ENCODE results near the gene STIMATE. TPM values are rescaled to one million over a fixed set of nuclear protein-coding genes. Genes with fewer than 3 reads are reported as not detected.

STIMATE gene
- total RNA-seq, 1 donor from 2014 or later, result 10.2 TPM

DNA sequence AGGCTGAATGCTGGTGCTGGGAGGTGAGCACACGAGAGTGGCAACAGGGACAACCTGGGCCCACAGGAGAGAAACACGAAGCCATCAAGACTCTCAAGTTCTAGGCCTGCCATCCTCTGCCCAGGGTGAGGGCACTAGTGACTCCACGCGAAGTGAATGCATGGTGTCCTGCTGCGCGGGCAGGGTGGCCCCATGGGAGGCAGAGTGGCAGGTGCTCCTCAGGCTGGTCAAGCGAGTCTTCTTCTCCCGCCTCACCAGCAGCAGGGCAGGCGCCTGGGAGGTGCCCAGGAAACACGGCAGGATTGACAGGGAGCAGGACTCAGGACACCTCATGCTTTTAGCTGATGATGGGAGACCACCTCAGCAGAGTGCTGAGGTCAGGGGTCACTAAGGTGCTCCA is 26.9 kb downstream of the STIMATE start:
- Histone ChIP-seq H3K27me3 (no peaks in the 10 kb centered on the region), H3K9me3 (ENCODE audit: low read depth) (no peaks in the 10 kb centered on the region), H3K36me3 (no peaks in the 10 kb centered on the region), H4K20me1 (ENCODE audit: low read depth) (no peaks in the 10 kb centered on the region), H3K4me1 (peaks cover 6% of the 10 kb centered on the region), H3K27ac (no peak overlapping the region), H3K79me2 (ENCODE audit: low read depth) (peaks cover 4% of the 10 kb centered on the region), H3K4me3 (no peak overlapping the region), H2AFZ (replicated peaks) (no peak overlapping the region), H3F3A (ENCODE audit: low read depth) (no peaks in the 10 kb centered on the region), H3K9ac (no peak overlapping the region), H3K4me2 (no peak overlapping the region)
- Mint-ChIP-seq H3K4me3 (no peak overlapping the region), H3K27me3 (ENCODE audit: insufficient read depth, low read depth) (peaks cover 4% of the 10 kb centered on the region), H3K4me1 (peaks cover 4% of the 10 kb centered on the region), H3K36me3 (peaks cover 2% of the 10 kb centered on the region), H3K27ac (no peak overlapping the region), H3K9me3 (peaks cover 5% of the 10 kb centered on the region)
- no peak for DNase-seq (ENCODE audit: low spot score)
- TF ChIP-seq EZH2 (IDR thresholded peaks at IDR 0.05) (no peak), EZH2phosphoT487 (IDR thresholded peaks at IDR 0.05) (no peak), CTCF (IDR thresholded peaks at IDR 0.05) (no peak)

DNA sequence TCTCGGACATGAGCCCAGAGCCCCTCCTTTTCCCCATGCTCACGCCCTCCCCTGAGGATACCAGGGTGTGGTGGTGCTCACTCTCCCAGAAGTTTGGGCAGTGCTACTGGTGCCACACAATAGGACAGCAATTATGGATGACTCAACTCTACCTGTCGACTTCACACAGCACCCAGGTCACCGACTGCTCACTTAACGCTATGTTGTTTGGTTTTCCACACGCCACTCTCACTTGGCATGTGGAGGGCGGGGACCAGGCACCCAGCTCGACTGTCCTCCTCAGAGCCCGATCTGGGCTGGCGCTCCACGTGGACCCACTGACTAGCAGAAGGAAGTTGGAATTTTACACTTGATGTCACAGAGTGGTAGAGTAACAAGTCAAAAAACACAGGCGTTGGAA is 30.9 kb downstream of the STIMATE start:
- Histone ChIP-seq H3K79me2 (ENCODE audit: low read depth) (no peaks in the 10 kb centered on the region), H3K36me3 (no peaks in the 10 kb centered on the region), H3K4me1 (no peaks in the 10 kb centered on the region), H3K4me2 (no peak overlapping the region), H3K9ac (no peak overlapping the region), H3F3A (ENCODE audit: low read depth) (no peaks in the 10 kb centered on the region), H3K27me3 (no peaks in the 10 kb centered on the region), H4K20me1 (ENCODE audit: low read depth) (no peaks in the 10 kb centered on the region), H3K9me3 (ENCODE audit: low read depth) (no peaks in the 10 kb centered on the region), H3K4me3 (no peak overlapping the region), H2AFZ (replicated peaks) (no peak overlapping the region), H3K27ac (no peak overlapping the region)
- peaks cover 14% of the 10 kb centered on the region for H3K9me3 Mint-ChIP-seq
- peaks cover 2% of the 10 kb centered on the region for H3K27me3 Mint-ChIP-seq (ENCODE audit: insufficient read depth, low read depth)
- peaks cover 15% of the 10 kb centered on the region for H3K36me3 Mint-ChIP-seq
- H3K4me3 Mint-ChIP-seq, result no peak overlapping the region
- H3K4me1 Mint-ChIP-seq, result no peaks in the 10 kb centered on the region
- no peak for DNase-seq (ENCODE audit: low spot score)
- H3K27ac Mint-ChIP-seq, result no peak overlapping the region
- no peak for TF ChIP-seq EZH2phosphoT487 (IDR thresholded peaks at IDR 0.05)
- TF ChIP-seq EZH2 (IDR thresholded peaks at IDR 0.05), result no peak
- TF ChIP-seq CTCF (IDR thresholded peaks at IDR 0.05), result no peak

DNA sequence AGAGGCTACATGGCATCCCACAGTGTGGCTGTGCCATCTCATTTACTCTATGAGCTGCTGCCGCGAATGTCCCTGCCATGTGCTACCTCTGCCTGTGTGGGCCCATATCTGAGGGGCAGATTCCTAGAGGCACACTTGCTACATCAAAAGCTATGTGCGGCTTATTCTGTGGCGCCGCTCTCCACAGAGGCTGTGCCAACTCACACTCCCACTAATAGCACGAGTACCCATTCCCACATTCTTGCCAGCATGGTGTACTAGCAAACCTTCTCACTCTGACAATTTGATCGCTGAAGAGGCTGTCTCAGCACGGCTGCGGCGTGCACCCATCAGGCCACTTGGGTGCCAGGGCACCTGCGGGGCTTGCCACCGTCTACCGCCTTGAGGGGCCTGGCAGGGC is 31.4 kb downstream of the STIMATE start:
- H3K4me1 ChIP-seq, result no peaks in the 10 kb centered on the region
- H3K79me2 ChIP-seq (ENCODE audit: low read depth), result no peaks in the 10 kb centered on the region
- no peak overlapping the region for H3K27ac Mint-ChIP-seq
- no peaks in the 10 kb centered on the region for H3K36me3 ChIP-seq
- H3K36me3 Mint-ChIP-seq, result peaks cover 15% of the 10 kb centered on the region
- peaks cover 2% of the 10 kb centered on the region for H3K27me3 Mint-ChIP-seq (ENCODE audit: insufficient read depth, low read depth)
- no peak overlapping the region for H3K4me3 Mint-ChIP-seq
- H2AFZ ChIP-seq (replicated peaks), result no peak overlapping the region
- no peak overlapping the region for H3K4me3 ChIP-seq
- H3K9me3 ChIP-seq (ENCODE audit: low read depth), result no peaks in the 10 kb centered on the region
- peaks cover 14% of the 10 kb centered on the region for H3K9me3 Mint-ChIP-seq
- H3K4me1 Mint-ChIP-seq, result no peaks in the 10 kb centered on the region
- H3K9ac ChIP-seq, result no peak overlapping the region
- no peaks in the 10 kb centered on the region for H3F3A ChIP-seq (ENCODE audit: low read depth)
- DNase-seq (ENCODE audit: low spot score), result no peak
- H3K27ac ChIP-seq, result no peak overlapping the region
- no peak overlapping the region for H3K4me2 ChIP-seq
- TF ChIP-seq EZH2 (IDR thresholded peaks at IDR 0.05), result no peak
- no peak for TF ChIP-seq CTCF (IDR thresholded peaks at IDR 0.05)
- no peak for TF ChIP-seq EZH2phosphoT487 (IDR thresholded peaks at IDR 0.05)
- no peaks in the 10 kb centered on the region for H3K27me3 ChIP-seq
- no peaks in the 10 kb centered on the region for H4K20me1 ChIP-seq (ENCODE audit: low read depth)

GRCh38 chr3:52860424-52860768 is 37.0 kb downstream of the STIMATE start:
- H3K4me1 Mint-ChIP-seq, result no peaks in the 10 kb centered on the region
- peaks cover 13% of the 10 kb centered on the region for H3K36me3 Mint-ChIP-seq
- H4K20me1 ChIP-seq (ENCODE audit: low read depth), result no peaks in the 10 kb centered on the region
- H3K9me3 ChIP-seq (ENCODE audit: low read depth), result no peaks in the 10 kb centered on the region
- H3K27me3 ChIP-seq, result no peaks in the 10 kb centered on the region
- DNase-seq (ENCODE audit: low spot score), result no peak
- no peak overlapping the region for H3K27ac Mint-ChIP-seq
- no peaks in the 10 kb centered on the region for H3K4me1 ChIP-seq
- no peak overlapping the region for H3K9ac ChIP-seq
- no peak overlapping the region for H3K4me3 Mint-ChIP-seq
- no peaks in the 10 kb centered on the region for H3F3A ChIP-seq (ENCODE audit: low read depth)
- no peaks in the 10 kb centered on the region for H3K27me3 Mint-ChIP-seq (ENCODE audit: insufficient read depth, low read depth)
- no peak overlapping the region for H3K4me3 ChIP-seq
- no peaks in the 10 kb centered on the region for H3K36me3 ChIP-seq
- H3K79me2 ChIP-seq (ENCODE audit: low read depth), result no peaks in the 10 kb centered on the region
- no peak overlapping the region for H2AFZ ChIP-seq (replicated peaks)
- H3K4me2 ChIP-seq, result no peak overlapping the region
- no peak overlapping the region for H3K27ac ChIP-seq
- H3K9me3 Mint-ChIP-seq, result peaks cover 9% of the 10 kb centered on the region
- TF ChIP-seq EZH2phosphoT487 (IDR thresholded peaks at IDR 0.05) (no peak), CTCF (IDR thresholded peaks at IDR 0.05) (no peak), EZH2 (IDR thresholded peaks at IDR 0.05) (no peak)

Data from neural progenitor cell (in vitro differentiated cells).